ENCODE data around the gene DHRS2.

GRCh38 chr14:23661542-23661941 lies 25.4 kb downstream of the DHRS2 start:
- TF ChIP-seq CTCF (IDR thresholded peaks at IDR 0.05) (no peak), POLR2AphosphoS5 (IDR thresholded peaks at IDR 0.05; ENCODE audit: low read depth, low read length) (no peak), TAF1 (IDR thresholded peaks at IDR 0.05; ENCODE audit: borderline replicate concordance, low read depth, low read length) (no peak), TCF12 (IDR thresholded peaks at IDR 0.05) (no peak), USF1 (IDR thresholded peaks at IDR 0.05; ENCODE audit: borderline replicate concordance, low read depth) (no peak), USF2 (IDR thresholded peaks at IDR 0.05; ENCODE audit: borderline replicate concordance, low read depth, low read length) (no peak), RCOR1 (IDR thresholded peaks at IDR 0.05; ENCODE audit: low read length) (no peak), JUND (IDR thresholded peaks at IDR 0.05) (no peak), ZBTB33 (IDR thresholded peaks at IDR 0.05; ENCODE audit: borderline replicate concordance, low read depth) (no peak)

All from SK-N-SH (cell line).